Ascending aorta (tissue), 2 donors: ENCODE measurements around the gene CD200R1L. TPM values are rescaled to one million over a fixed set of nuclear protein-coding genes. Genes with fewer than 3 reads are reported as not detected.

Experiments used
- DNase-seq, 2 donors: peaks; one replicate each; pipeline ENCODE4 v3.0.0-alpha.2; 2019; ENCODE audit warnings: low spot score in 2 of 2
- H3K27ac ChIP-seq, 2 donors: fragments of 200-600 bp; sonication (generic); one replicate each; pipeline ENCODE4 v1.5.1; 2016 to 2017; ENCODE audit warnings: mild to moderate bottlenecking in 1 of 2
- H3K27me3 ChIP-seq: fragments of 200-600 bp; sonication (generic); one replicate; pipeline ENCODE4 v1.5.1; 2017
- H3K36me3 ChIP-seq, 2 donors: fragments of 200-600 bp; sonication (generic); one replicate each; pipeline ENCODE4 v1.5.1; 2016
- H3K4me1 ChIP-seq, 2 donors: fragments of 200-600 bp; sonication (generic); one replicate each; pipeline ENCODE4 v1.5.1; 2016 to 2017; ENCODE audit warnings: mild to moderate bottlenecking in 1 of 2
- H3K4me3 ChIP-seq, 2 donors: fragments of 200-600 bp; sonication (generic); one replicate each; pipeline ENCODE4 v1.5.1; 2016 to 2017; ENCODE audit warnings: mild to moderate bottlenecking in 1 of 2
- H3K9me3 ChIP-seq, 2 donors: fragments of 200-600 bp; sonication (generic); one replicate each; pipeline ENCODE4 v1.5.1; 2016
- CTCF ChIP-seq, 3 experiments: fragments of 200-600 bp in 2 of 3; fragments of 450-650 bp in 1 of 3; sonication (generic) in 2 of 3; IDR thresholded peaks; one replicate each; pipeline ENCODE4 v1.5.1; 2016 to 2019; ENCODE audit warnings: antibody characterized with exemption in 3 of 3, mild to moderate bottlenecking in 1 of 3, moderate library complexity in 1 of 3
- intact Hi-C: fragments of 100-400 bp; cut with DNase I; formaldehyde crosslinking; loops from one replicate; pipeline ENCODE4 v1.15.1; 2023
- total RNA-seq: library from RNA; depleted of rRNA; stranded (reverse); fragments of >200 nt; gene quantifications from one replicate; pipeline ENCODE4 v1.1.0, GENCODE V29; 2016

The CD200R1L gene
- total RNA-seq, 1 donor from 2014 or later = not detected

- H3K4me3 ChIP-seq = no peak overlapping the region
- peaks cover 0 to 6% of the 10 kb centered on the region in 2 donors for H3K4me1 ChIP-seq
- H3K36me3 ChIP-seq = no peaks in the 10 kb centered on the region
- no peaks in the 10 kb centered on the region for H3K27me3 ChIP-seq
- intact Hi-C loops = no loop called here
- DNase-seq = no peak
- no peak overlapping the region for H3K27ac ChIP-seq
- no peaks in the 10 kb centered on the region for H3K9me3 ChIP-seq
- TF ChIP-seq CTCF (IDR thresholded peaks at IDR 0.05) = no peak
Observed at GRCh38 chr3:112781599-112781998, 65.1 kb downstream of the CD200R1L start.

- DNase-seq = no peak
- intact Hi-C loops = no loop called here
- Histone ChIP-seq H3K27ac (peak overlapping the region in 1 of 2 donors; percentile 11), H3K36me3 (no peaks in the 10 kb centered on the region), H3K27me3 (no peaks in the 10 kb centered on the region), H3K4me3 (no peak overlapping the region), H3K9me3 (no peaks in the 10 kb centered on the region), H3K4me1 (peaks cover 0 to 6% of the 10 kb centered on the region in 2 donors)
- TF ChIP-seq CTCF (IDR thresholded peaks at IDR 0.05) = no peak
Observed at GRCh38 chr3:112779558-112780480, 66.8 kb downstream of the CD200R1L start.

- no peaks in the 10 kb centered on the region for H3K9me3 ChIP-seq
- no peaks in the 10 kb centered on the region for H3K27me3 ChIP-seq
- DNase-seq = no peak
- no peak overlapping the region for H3K27ac ChIP-seq
- no peak for TF ChIP-seq CTCF (IDR thresholded peaks at IDR 0.05)
- H3K36me3 ChIP-seq = no peaks in the 10 kb centered on the region
- intact Hi-C loops = no loop called here
- H3K4me3 ChIP-seq = no peak overlapping the region
- peaks cover 0 to 6% of the 10 kb centered on the region in 2 donors for H3K4me1 ChIP-seq
Observed at GRCh38 chr3:112779011-112779410, 67.7 kb downstream of the CD200R1L start.

- TF ChIP-seq CTCF (IDR thresholded peaks at IDR 0.05) = no peak
Observed at GRCh38 chr3:112778353-112778948, 68.2 kb downstream of the CD200R1L start.

GRCh38 chr3:112777811-112778210, 68.9 kb downstream of the CD200R1L start:
- Histone ChIP-seq H3K27me3 (no peaks in the 10 kb centered on the region), H3K4me3 (no peak overlapping the region), H3K27ac (no peak overlapping the region), H3K36me3 (no peaks in the 10 kb centered on the region), H3K9me3 (no peaks in the 10 kb centered on the region), H3K4me1 (peaks cover 0 to 6% of the 10 kb centered on the region in 2 donors)
- no peak for DNase-seq
- intact Hi-C loops = no loop called here
- TF ChIP-seq CTCF (IDR thresholded peaks at IDR 0.05) = no peak

More at GRCh38 chr3:112778353-112778948, 68.2 kb downstream of the CD200R1L start:
- Histone ChIP-seq H3K27me3 (no peaks in the 10 kb centered on the region), H3K36me3 (no peaks in the 10 kb centered on the region), H3K4me3 (no peak overlapping the region), H3K27ac (no peak overlapping the region), H3K9me3 (no peaks in the 10 kb centered on the region), H3K4me1 (peaks cover 0 to 6% of the 10 kb centered on the region in 2 donors)
- DNase-seq = no peak
- intact Hi-C loops = no loop called here
